GM19043 (cell line): ENCODE measurements around the gene DKK3.

Experiments
- ATAC-seq: cut with Tn5 transposase; IDR thresholded peaks from one replicate; pipeline ENCODE4 v1.9.1; 2021; ENCODE audit warnings: low read depth; ENCODE audit not compliant: unreplicated experiment

The DKK3 gene

DNA sequence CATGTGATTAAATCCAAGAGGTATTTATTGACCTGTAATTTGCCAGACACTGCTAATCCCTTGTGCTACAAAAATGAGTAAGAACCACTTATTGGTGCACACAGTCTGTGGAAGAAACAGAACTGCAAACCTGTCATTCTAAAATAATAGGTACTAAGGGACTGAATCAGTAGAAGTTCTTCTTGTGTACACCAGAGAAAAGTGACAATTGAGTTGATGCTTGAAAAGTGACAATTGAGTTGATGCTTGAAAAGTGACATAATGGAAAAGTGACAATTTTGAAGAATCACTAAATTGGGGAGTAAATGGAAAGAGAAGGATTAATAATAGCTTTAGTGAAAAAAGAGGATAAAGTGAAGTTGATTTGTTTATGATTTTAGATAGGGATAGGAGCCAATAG lies 56.4 kb downstream of the DKK3 start:
- ATAC-seq: no peak

DNA sequence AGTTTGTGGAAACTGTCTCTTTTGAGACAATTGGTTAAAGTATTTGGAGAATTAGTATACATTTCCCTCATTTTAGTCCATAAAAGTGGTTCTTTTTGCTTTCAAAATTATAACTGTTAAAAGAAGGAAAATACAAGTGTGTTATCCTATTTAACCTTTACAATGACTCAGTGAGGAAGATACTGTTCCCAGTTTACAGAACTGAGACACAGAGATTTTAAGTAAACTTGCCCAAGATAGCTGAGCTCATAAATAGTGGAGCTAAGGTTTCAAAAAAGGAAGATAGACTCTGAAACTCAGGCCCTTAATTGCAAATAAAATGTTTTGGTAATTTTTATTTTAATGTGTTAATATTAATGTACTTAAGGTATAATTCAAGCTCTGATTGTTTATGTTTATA lies 58.9 kb downstream of the DKK3 start:
- no peak for ATAC-seq

DNA sequence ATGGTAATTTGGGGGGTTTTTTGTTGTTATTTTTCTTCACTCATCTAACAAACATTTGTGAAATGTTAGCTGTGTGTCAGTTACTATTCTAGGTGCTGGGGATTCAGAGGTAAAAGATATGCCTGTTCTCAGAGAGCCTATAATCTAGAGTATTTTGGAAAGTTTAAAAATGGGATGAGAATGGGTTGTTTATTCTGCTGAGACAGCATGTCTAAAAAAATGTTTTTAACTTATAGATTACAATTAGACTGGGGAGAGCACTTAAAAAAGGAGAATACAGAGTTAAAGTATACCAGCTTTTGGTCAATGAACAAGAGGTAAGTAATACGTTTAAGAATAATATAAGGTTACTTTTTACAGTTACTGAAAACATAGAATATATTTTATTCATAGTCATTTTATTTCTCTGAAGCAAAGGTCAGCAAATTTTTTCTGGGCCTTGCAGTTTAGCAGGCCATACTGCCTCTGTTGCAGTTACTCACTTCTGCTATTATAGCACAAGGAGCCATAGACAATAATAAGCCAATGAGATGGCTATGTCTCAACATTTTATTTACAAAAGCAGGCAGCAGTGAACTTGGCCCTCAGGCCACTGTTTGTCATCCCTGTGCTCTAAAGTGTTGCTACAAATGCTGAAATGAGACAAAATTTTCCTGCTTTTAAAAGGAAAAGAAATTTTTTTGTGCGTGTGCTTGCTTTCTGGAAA lies 60.0 kb downstream of the DKK3 start:
- no peak for ATAC-seq

GRCh38 chr11:11947825-11948224 lies 60.6 kb downstream of the DKK3 start:
- ATAC-seq: no peak

DNA sequence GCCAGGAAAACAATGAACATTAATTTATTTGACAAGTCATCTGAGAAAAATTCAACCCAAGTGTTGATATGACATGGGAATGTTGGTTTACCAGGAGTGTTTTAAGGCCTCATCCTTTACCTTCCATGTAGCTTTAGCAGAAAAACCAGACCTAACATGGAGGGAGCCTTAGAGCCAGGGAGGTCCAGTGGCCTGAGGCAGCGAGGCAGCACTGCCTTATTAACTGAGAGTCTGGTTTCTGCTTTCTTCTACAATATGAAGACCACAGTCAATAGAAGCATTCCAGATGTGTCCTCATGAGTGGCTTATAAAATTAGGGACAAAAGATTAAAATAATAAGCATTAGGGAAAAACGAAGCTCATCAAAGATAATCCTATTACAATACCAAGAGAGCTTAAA lies 61.5 kb downstream of the DKK3 start:
- ATAC-seq: no peak

DNA sequence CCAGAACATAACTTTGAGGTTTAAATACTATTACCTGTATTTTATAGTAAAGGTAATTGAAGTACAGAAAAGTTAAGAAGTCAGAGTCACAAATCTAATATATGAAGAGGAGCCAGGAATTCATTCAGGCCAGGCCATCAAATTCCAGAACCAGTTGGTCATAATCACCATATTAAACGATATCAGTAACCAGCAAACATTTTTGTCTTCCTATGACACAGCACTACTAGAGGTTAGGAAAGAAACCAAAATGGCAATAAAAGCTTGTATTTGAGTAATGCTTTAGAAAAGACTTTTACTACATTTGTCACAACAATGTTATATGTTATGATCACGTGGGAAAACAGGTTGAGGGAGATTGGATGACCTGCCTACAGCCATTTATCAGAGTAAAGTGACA lies 62.2 kb downstream of the DKK3 start:
- no peak for ATAC-seq

DNA sequence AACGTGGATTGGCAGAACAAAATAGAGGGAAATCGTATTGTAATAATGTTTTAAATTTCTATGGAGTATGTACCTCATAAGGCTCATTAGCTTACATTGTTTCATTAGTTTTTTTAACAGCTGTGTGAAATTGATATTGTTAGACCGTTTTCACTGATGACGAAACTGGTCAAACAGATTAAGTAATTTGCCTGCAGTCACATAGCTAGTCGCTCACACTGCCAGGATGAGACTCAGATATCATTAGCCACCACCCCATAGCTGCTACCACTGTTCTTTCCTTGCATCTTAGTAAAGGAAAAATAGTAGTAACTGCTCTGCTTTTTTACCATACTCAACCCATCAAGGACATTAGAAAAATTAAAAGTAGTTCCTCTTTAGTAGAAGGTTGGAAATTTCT lies 64.0 kb downstream of the DKK3 start:
- ATAC-seq: no peak

DNA sequence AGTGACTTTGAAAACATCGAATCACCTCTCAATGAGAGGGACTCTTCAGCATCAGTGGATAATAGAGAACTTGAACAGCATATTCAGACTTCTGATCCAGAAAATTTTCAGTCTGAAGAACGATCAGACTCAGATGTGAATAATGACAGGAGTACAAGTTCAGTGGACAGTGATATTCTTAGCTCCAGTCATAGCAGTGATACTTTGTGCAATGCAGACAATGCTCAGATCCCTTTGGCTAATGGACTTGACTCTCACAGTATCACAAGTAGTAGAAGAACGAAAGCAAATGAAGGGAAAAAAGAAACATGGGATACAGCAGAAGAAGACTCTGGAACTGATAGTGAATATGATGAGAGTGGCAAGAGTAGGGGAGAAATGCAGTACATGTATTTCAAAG lies 65.8 kb downstream of the DKK3 start:
- no peak for ATAC-seq

DNA sequence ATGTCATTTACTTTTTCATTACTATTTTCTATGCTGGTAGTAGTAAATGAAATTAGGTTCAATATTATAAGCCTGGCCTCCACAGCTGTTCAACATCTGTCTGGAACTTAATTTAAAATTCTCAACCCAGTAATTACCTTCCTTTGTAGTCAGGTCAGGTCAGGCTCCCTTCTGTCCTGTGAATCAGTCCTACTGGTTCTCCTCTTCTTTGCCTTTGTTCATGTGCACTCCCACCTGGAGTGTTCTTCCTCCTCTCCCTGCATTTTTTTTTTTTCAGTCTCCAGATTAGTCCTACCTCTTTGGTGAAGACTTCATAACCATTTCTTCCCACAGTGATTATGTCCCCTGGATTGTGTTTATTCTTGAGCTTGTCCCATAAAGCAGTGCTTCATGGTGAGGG lies 67.9 kb downstream of the DKK3 start:
- no peak for ATAC-seq

DNA sequence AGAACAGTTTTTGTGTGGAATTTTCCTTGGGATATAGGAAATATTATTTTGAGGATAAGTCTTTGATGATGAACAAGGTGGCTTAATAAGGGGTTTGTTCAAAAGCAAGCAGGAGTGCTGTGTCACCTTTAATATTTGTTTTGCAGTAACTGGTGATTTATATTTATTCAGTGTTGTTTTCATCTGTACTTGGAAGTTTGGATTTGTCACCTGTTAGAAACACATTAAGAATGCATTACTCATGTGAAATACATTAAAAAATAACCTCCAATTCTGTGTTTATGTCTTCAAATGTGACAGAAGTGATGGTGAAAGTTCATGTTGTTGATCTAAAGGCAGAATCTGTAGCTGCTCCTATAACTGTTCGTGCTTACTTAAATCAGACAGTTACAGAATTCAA lies 70.5 kb downstream of the DKK3 start:
- no peak for ATAC-seq

DNA sequence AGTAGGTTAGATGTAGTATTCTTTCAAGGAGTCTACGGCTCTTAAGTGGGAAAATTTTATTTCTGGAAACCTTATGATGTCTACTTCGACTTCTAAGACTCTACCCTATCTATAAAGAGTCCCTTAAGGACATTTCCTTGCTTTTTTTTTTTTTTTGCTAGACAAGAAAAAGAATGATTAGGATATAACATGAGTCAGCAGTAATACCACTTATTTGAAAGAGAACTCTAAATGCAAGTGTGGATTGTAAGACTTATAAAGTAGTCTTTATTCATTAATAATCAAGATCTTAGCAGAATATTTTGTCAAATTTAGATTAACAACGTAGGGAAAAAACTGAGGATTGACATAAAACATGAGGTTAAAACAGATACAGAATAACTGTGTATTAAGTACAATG lies 71.0 kb downstream of the DKK3 start:
- no peak for ATAC-seq

DNA sequence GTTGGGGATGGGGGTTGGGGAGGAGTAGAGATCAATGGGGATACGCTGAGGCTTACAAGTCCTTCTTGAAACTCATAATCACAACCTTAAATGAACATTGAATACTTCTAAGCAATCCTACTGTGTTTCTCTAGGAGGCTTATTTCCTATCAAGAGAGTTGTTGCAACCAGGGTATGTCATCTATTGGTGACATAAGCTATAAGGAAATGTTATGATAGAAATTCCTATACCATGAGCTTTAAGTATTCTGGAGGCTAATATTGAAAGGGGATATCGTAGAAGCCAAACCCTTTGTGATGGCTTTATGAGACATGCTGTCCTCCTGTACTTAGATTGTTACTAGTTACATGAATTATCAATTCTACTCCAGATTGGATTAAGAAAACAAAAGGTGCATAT lies 72.9 kb downstream of the DKK3 start:
- ATAC-seq: no peak

GRCh38 chr11:11931461-11932055 lies 76.9 kb downstream of the DKK3 start:
- ATAC-seq: no peak

DNA sequence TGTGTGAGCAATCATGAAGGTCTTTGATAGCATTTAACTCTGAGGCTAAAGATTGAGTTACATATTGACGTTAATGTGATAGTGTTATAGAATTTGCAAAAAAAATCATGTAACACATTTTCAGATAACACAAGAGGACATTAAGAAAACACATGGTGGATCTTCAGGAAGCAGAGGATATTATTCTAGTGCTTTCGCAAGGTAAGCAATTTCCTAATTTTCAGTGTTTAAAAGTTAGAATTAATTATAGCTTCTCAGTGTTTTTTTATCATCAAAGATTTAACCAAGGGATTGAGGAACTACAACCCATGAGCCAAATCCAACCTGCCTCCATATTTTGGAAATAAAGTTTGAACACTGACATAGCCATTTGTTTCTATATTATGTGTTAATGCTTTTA lies 78.5 kb downstream of the DKK3 start:
- ATAC-seq: no peak

DNA sequence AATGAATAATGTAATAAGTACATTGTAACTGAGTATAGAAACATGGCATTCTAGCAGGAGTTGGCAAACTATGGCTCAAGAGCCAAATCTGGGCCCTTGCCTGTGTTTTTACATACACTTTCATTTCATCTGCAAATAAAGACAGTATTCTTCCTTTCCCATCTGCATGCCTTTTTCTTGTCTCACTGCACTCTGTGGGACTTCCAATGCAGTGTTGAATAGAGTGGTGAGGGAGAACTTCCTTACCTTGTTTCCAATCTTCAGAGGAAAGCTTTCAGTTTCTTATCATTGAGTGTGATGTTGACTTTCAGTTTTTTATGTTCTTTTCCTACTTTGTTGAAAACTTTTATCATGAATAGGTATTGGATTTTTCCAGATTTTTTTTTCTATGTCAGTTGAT lies 84.6 kb downstream of the DKK3 start:
- ATAC-seq: no peak

DNA sequence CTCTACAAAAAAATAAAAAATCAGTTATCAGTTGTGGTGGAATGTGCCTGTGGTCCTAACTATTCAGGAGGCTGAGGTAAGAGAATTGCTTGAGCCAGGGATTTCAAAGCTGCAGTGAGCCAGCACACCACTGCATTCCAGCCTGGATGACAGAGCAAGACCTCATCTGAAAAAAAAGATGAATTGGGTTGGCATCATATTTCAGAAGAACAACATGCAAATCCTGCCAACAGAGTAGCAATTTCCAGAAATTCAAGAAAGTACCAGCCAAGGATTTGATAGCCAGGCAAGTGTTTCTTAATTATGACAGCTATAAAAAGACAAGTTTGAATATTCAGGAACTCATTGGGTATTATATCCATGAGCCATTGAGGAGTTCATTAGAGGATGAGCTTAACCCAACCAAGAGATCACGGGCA lies 91.4 kb downstream of the DKK3 start:
- ATAC-seq: no peak

- no peak for ATAC-seq
Measured at GRCh38 chr11:11915625-11916024, 92.8 kb downstream of the DKK3 start.

DNA sequence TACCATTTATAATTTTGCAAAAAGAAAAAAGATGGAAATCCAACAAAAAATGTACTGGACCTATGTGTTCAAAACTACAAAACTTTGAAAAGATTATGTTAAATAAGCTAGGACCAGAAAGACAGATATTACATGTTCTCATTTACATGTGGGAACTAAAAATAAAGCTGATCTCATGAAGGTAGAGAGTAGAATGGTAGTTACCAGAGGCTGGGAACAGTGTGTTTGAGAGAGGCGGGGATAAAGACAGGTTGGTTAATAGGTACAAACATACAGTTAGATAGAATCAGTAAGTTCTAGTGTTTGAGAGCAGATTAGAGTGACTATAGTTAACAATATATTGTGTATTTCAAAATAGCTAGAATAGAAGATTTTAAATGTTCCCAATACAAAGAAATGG lies 95.0 kb downstream of the DKK3 start:
- ATAC-seq: no peak
